NOMO-1 treated with DMSO at 0.1 percent for 48 hours (cell line): ENCODE results near the gene SPSB1.
A peak's percentile ranks its signal among the peaks of the same experiment; 100 is the strongest.

Experiments used
- DNase-seq: peaks from one replicate; lab custom pipeline; 2025; ENCODE audit not compliant: unreplicated experiment; lab: John Stamatoyannopoulos, UW

SPSB1 gene

DNA sequence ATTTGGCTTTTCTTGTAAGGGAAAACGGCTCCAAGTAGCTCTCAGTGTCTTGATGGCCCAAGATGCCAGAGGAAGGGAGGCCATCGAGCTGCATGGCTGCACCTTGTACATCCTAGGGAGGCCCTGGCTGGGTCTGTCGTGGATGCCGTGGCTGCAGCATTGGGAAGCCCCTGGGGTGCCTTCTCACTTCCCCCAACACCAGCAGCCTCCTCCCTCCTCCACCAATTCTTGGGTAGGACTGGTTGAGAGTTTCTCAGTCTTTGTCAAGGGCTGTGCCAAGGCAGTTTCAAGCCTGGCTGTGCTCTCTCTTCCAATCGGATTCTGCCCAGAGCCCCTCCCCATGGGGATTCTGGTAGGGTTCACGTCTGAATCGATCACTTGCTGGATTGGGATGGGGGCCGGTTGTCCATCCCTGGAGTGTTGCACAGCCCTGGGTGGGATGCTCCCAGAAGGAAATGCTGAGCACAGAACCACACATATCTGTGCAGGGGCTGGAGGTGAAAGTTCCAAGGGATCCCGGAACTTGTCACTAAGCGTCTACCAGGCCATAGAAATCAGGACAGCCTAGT is 14.0 kb upstream of the SPSB1 start:
- no peak for DNase-seq

DNA sequence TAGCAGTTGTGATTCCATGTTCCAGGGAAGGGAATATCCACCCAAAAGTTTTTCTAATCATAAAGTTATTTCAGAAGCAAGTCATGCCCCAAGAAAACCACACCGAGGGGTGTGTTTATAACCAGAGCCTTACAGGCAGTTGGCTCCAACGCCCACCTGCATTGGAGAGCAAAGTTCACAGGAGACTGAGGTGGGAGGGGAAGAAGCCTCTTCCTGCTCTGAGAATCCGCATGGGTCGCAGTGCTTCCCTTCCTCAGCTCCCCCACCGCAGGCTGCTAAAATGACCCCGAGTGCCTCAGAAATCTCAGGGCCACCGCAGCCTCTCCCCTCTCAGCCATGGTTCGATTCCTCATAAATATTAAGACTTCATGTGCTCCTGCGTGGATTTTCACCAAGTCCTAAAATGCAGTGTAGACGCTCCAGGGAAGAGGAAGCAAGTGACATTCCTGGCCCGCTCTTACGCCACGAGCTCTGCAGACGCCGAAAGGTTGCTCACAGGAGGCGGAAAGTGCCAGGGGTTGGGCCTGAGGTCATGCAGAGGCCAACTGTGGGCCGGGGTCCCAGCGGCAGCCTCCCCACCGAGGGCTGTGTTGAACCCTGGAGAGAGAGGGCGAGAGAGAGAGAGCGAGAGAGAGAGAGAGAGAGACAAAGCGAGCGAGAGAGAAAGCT is 13.4 kb upstream of the SPSB1 start:
- no peak for DNase-seq

- no peak for DNase-seq
Observed at GRCh38 chr1:9280015-9280860, 12.5 kb upstream of the SPSB1 start.

DNA sequence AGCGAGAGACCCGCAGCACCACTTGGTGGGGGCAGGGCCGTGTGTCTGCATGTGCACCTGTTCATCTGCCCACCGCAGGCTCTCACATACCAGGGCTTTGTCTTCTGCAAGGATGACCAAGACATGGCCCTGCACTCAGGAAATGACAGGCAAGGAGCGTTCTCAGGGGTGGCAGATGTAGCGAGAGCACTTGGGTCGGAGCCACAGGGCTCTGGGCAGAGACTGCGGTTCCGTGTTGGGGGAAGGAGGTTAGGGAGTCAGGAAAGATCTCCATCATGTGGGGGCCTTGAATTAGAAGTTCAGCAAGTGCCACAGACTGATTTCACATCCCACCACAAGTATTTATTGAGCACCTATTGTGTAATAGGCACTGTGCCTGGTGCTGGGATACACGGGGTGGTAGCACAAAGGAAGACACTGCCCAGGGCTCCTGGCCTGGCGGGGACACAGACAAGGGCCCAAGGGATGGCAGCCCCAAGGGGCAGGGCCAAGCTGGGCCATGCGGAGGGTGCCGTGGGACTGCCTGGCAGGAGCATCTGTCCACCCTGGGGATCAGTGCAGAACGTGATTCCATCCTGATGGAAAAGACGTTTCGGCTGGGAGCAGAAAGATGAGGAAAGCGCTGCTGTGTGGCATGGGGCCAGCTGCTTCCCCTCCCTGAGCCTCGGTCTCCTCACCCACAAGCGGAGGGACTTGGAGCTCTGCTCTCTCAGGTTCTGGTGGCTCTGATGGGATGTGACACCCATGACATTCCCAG is 11.4 kb upstream of the SPSB1 start:
- no peak for DNase-seq

DNA sequence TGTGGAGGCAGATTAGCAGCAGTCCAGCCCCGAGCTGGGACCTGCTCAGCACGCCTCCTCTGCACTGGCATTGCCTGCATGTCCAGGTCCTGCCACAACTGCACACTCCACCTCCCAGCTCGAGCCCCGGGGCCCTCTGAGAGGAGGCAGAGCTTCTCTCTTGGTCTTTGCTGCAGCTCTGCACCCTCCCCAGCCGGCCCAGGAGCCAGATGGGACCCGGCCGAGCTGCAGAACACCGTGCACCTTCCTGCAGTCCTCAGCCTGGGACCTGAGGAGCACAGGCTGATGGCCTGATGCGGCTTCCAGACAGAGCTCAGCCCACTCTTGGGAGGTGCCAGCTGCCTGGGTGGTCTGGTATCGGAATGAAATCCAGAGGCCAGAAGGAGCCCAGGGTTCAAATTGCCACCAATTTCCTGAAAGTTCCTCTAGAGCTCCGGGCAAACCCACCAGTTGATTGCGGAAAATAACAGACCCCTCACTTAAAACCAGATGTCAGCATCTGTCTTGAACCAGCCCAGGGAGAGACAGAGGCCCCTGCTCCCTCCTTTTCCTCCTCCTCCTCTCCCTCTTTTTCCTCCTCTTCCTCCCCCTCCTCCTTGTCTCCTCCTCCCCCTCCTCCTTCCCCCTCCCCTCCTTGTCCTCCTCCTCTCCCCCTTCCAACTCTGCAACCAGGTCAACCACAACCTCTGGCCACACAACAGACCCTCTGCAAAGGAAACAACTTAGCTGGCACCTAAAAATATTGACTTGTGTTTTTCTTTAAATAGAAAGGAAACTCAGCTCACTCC is 10.6 kb upstream of the SPSB1 start:
- DNase-seq, result no peak

- no peak for DNase-seq
Observed at GRCh38 chr1:9282696-9282955, 10.1 kb upstream of the SPSB1 start.

- DNase-seq, result no peak
Observed at GRCh38 chr1:9284061-9284460, 8.6 kb upstream of the SPSB1 start.

GRCh38 chr1:9286556-9286955 is 6.1 kb upstream of the SPSB1 start:
- DNase-seq, result no peak

GRCh38 chr1:9289090-9289534 is 3.6 kb upstream of the SPSB1 start:
- DNase-seq, result peak; percentile 52

DNA sequence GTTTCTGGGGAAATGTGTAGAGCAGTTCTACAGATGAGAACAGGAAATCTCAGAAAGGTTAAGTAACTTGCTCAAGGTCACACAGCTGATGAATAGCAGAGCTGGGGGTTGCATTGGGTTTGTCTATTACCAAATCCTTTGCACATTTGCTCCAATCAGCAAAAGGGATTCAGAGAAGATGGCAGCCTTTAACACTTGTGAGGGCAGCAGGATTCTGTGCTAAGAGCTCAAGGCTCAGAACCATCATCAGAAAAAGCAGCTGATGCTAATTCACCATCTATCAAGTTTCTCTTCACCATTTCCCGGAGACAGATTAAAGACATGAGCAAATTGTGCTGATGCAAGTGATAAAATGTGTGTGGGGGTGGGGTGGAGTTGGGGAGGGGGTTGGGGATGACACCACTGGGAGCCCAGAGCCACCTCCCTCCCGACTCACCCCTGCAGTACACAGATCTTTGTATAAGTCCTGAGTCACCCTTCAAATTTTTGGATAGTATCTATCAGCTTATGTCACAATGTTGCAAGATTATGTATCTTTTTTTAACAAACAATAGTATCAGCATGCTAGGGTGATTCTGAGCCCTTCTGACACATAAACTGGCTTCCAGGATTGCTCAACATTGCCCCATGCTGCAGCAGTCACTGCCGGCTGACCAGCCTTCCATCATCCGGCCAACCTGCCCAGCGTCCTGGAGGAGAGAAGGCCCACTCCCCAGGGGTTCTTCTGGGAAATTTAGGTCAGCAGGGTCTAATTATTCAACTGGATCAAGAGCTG is 2.8 kb upstream of the SPSB1 start:
- peak; percentile 89 for DNase-seq

GRCh38 chr1:9291914-9292360 is 757 bp upstream of the SPSB1 start:
- DNase-seq, result no peak

- no peak for DNase-seq
Observed at GRCh38 chr1:9293241-9293532, 493 bp downstream of the SPSB1 start.

DNA sequence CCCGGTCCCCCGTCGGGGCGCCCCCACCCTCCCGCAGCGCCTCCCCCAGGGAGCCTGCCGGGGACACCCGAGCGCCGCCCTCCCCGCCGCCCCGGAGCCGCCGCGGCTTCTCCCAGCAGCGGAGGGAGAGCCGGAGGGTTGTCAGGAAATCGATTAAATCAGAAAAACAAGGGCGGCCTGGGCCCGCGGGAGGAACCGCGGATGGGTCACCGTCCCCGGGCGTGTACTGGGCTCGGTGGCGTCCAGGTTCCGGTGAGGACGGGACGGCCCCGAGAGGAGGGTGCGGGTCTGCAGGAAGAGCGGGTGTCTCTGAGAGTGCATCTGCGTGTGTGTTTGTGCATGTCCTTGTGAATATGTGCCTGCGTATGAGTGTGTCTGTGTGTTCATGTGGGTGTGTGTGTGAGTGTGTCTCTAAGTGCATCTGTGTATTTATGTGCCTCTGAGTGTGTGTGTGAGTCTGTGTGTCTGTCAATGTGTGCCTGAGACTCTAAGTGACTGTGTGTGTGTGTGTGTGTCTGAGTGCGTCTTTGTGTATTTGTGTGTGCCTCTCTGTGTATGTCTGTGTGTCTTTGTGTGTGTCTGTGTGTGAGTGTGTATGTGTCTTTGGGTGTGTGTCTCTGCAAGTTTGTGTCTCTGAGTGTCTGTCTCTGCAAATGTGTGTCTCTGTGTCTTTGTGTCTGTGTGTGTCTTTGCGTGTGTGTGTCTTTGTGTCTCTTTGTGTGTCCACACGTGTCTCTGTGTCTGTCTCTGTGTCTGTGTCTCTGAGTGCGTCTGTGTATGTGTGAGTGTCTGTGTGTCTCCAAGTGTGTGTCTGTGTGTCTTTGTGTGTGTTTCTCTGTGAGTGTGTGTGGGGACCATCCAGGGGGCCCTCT is 1.1 kb downstream of the SPSB1 start:
- DNase-seq, result peak; percentile 44

DNA sequence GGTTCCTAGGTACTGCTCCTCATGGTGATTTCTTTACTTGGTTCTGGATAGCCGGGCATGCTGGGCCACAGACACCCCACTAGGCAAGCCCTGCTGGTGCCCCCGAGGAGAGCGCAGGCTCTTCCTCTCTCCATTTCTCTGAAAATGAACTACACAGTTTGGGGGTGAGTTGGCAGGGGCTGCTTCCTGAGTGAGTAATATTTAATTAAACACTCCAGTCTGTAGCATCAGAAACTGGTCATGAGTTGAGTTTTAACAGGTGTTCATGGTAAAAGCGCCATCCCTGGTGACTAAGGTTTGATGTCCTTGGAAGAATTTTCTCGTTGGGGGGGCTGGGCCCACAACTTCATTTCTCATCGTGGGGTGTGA is 1.7 kb downstream of the SPSB1 start:
- no peak for DNase-seq

DNA sequence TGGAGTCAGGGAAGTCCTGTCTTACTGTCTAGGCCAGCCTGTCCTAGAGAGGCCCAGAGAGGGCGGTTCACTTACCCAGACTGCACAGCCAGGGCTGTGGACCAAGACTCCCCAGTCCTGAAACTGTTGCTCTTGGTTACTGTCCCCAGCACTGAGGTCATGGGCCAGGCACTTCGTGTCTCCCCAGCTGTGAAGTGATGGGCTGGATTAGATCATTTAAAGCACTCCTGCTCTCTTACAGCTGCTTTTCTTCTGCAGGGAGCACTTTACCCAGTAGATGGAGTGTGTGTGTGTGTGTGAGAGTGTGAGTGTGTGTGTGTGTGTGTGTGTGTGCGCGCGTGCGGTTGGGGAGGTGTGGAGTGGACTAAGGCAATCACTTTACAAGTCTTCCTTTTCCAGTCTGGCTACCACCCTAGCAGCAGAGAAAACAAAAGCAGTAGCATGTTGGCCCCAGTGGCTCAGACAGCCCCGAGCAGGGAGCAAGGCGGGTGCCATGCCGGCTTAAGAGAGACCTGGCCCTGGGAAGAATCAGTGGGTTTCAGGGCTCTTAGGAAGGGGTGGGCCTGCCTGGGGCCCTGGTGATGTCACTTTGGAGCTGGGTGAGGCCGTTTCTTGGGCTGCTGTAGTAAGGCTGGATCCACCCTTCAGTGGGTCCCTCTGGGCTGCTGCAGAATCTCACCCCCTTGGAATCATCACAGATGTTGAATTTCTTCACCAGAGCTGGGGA is 2.4 kb downstream of the SPSB1 start:
- no peak for DNase-seq

DNA sequence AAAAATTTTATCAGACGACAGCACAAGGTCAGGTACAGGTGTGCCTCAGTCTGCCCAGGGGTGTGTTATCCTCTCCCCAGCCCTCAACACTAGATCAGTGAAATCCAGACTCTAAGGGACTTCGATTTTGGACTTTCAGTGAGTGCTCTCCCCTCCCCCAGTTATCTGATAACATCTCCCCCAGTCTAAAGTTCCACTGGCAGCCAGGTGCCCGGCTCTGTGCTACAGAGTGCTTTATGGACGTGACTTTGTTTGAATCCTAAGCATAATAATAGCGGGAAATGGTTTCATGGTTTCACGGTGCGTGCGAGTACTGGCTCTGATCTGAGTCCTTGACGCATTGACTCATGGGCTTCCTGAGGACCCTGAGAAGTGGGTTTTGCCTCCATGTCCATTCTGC is 3.2 kb downstream of the SPSB1 start:
- DNase-seq, result no peak

- DNase-seq, result no peak
Observed at GRCh38 chr1:9296850-9297249, 4.2 kb downstream of the SPSB1 start.

- no peak for DNase-seq
Observed at GRCh38 chr1:9297831-9298230, 5.1 kb downstream of the SPSB1 start.

GRCh38 chr1:9298282-9298681 is 5.6 kb downstream of the SPSB1 start:
- no peak for DNase-seq
